Posterior cingulate gyrus (tissue), 11 donors: ENCODE results near the gene TTC9B.

Source experiments
- DNase-seq, 10 donors: peaks; one replicate each; pipeline versions ENCODE4 v3.0.0 to v3.0.0-alpha.2; 2020 to 2021; ENCODE audit warnings: mixed read lengths in 3 of 10
- intact Hi-C: fragments of 100-400 bp; cut with DNase I; formaldehyde crosslinking; loops from one replicate; pipeline ENCODE4 v1.15.1; 2023

TTC9B gene

GRCh38 chr19:40234429-40235237 is 16.4 kb upstream of the TTC9B start:
- no peak for DNase-seq

GRCh38 chr19:40233811-40234389 is 15.7 kb upstream of the TTC9B start:
- peak in 1 of 10 donors; percentile 80 for DNase-seq
- intact Hi-C loops, result no loop called here

More at GRCh38 chr19:40234429-40235237, 16.4 kb upstream of the TTC9B start:
- intact Hi-C loops, result no loop called here

- intact Hi-C loops, result no loop called here
- peak in 2 of 10 donors; percentile 61 to 79 for DNase-seq
These were observed 15.0 kb upstream of the TTC9B start for GRCh38 chr19:40232949-40233810.

DNA sequence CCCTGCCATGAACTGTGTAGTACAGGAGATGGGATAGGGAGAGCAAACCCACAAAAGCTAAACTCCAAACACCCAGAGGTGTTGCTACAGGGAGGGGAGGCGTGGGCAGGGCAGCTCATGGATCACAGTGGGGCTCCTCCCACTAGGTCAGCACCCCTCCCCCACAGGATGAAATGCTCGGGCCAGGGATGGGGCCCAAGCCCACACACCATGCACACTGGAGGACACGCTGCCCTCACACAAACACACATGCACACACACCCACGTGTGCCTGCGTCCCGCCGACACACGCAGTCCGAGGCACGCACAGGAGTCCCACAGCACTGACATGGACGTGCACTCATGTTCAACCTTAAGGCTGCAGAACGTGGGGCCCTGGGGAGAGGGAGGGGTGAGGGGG is 14.3 kb upstream of the TTC9B start:
- DNase-seq, result peak in 2 of 10 donors; percentile 52 to 79
- intact Hi-C loops, result no loop called here

DNA sequence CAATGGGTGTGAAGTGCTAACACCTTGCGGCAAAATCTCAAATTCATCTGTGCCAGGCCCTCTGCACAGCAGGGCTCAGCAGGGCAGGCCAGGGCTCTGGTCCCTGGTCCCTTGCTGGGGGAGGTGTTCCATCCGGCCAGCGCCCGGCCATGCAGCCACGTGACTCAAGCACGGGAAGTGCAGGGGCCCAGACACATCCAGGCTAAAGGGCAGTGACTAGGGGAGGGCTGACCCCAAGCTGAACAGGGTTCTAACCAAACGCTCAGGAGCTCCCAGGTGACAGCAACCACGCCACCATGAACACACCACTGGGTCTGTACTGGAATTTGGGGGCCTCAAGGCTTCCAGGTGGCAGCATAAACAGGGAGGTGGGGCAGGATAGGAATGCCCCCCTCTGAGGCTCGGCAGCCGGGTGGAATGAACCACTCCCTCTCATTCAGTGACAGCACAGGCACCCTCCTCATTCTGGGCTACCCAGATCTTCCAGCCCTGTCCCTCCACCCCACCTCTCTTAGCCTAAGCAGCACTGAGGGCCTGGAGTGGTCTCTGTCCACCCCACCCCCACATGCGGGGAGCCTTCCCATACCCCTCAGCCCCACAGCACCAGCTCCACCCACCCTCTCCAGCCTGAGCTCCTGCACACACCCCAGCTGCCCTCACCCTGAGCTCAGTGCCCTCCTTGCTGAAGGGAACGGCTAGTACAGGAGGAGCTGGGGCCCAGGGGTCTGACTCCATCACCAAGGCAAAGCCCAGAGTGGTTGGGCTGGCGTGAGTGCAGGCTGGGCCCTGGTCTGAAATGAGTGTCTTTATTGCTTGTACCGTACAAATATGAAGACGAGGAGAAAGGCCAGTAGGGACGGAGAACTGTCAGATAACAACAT is 13.6 kb upstream of the TTC9B start:
- peak in 2 of 10 donors; percentile 59 to 66 for DNase-seq
- intact Hi-C loops, result no loop called here

DNA sequence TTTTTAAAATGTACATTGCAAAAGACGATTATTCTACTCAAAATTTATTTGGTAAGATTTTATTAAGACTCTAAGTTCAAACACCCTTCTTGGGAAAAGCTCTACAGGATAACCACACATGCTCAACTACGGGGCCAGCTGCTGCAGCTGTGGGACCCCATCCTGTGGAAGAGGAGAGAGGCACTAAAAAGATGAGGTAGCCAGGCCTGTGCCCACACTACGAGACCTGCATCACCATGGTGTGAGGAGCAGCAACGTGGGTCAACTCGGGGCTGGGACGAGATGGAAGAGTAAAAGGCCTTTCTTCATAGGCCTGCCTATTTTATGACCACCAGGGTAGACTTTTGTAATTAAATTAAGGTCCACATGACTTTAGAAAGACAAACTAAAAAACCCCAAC is 12.9 kb upstream of the TTC9B start:
- no peak for DNase-seq
- intact Hi-C loops, result no loop called here

DNA sequence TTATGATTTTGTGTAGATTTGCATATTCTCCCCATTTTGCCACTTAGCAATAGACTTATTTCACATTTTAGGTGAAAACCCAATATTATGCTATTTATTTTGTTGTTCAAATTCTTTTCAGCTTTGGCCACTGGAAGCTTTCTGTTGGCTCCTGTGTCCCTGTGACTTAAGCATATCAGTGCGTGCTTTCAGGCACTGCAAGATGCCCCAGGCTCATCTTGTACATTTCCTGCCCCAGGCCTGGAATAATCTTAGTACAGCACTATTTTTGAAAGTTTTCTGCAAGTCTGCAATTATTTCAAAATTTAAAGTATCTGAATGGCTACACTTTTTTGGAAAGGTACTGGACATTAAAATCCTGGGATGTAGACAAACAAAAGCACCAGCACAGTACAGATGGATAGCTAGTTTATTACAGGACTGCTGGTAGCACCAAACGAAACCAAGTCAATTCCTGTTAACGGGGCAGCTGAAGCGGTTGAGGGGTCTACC is 11.8 kb upstream of the TTC9B start:
- intact Hi-C loops, result no loop called here
- DNase-seq, result no peak

DNA sequence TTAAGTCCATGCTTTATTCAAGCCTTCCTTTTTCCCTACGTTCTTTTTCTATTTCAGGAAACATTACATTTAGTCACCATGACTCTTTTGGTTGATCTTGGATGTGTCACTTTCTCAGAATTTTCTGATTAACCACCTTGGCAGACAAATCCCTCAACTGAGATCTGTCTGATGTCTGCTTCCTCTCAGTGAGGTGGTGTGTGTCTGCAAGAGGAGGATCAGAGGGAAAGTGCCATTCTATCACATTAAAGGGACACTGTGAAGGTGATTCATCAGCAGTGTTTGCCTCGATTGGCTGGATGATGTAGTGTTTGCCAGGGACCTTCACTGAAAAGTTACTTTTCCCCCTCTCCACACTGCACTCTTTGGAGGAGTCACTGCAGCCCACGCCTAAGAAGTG is 11.3 kb upstream of the TTC9B start:
- intact Hi-C loops, result no loop called here
- DNase-seq, result peak in 1 of 10 donors; percentile 18

DNA sequence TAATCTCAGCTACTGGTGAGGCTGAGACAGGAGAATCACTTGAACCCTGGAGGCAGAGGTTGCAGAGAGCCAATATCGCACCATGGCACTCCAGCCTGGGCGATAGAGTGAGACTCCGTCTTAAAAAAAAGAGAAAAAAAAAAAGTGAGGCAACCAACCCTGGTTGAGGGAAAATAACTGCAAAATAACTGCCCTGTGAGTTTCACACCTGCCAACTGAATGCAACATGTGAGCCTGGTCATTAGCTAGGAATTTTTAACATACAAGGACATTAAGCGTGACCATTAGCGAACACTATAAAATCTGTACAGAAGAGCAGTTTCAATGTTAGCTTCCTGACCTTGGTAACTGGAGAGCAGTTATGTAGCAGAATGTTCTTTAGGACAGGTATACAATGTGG is 10.7 kb upstream of the TTC9B start:
- intact Hi-C loops, result no loop called here

GRCh38 chr19:40228346-40228745 is 10.2 kb upstream of the TTC9B start:
- no peak for DNase-seq
- intact Hi-C loops, result no loop called here

More for the DNA sequence above, 10.7 kb upstream of the TTC9B start:
- DNase-seq, result no peak

DNA sequence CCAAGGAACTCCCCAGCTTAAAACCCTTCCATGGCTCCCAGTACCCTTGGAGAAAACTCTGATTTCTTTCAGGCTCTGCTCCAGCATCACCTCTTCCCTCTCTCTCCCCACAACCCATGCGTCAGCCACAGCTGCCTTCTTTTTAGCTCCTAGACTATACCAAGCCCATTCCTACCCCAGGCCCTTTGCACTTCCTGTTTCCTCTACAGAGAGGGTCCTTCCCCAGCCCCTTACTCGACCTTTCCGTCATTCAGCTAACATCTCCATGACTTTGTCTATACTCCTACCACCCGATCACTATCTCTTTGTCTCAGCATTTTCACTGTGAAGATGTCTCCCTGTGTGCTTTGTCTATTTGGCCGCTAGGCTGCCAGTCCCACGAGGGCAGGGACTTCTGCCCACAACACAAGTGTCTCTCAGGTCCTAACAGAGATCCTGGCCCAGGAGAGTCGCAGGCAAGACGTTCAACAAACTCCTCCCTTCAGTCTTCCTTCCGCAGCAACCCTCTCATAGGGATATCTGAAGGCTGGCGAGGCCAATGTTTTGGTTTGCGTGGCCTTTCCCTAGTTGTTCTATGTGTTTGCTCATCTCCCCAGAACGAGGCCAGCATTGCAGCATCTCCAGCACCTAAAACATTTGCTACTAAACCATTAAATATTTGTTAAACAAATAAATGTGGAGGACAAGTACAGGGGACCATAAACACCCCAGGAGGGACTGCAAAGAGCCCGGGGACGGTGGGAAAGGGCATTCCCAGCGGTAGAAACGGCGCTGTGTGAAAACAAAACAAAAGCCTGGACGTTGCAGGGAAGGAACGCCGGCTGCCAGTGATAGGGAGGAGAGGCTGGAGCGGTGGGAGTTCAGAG is 7.5 kb upstream of the TTC9B start:
- intact Hi-C loops, result no loop called here
- no peak for DNase-seq

DNA sequence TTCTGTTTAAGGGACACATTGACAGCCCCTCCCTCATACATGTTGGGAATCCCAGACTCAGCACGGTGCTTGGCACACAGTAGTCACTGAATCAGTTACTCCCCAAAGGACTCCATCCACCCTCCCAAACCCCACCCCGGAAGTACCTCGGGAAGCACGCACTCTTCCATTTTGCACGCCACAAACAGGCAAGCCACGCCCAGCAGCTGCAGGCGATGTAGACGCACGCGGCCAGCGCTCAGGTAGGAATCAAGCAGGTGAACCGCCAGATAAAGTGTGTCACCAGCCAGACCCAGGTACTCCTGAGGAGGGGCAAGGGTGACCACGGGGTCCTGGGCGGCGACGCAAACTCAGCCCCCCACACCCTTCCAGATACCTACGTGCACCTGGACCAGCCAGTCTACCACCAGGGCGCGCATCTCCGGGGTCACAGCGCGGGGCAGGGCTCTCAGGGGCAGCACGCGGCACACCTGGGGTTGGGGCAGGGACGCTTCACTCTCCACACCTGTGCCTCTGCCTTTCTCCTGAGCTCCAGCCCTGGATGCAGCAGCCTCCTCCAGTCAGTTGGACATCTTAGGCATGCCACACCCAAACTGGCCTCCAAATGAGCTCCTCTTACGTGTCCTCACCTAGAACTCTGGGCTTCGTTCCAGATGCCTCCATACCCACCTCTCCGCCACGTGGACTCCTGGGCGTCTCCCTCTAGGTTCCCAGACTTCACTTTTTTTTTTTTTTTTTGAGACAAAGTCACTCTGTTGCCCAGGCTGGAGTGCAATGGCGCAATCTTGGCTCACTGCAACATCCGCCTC is 6.4 kb upstream of the TTC9B start:
- intact Hi-C loops, result loop anchor here (5.0 kb wide), 1 partner anchor 377 kb away; the partner anchor contains the start of gene FBL
- peak in 2 of 10 donors; percentile 66 to 83 for DNase-seq

DNA sequence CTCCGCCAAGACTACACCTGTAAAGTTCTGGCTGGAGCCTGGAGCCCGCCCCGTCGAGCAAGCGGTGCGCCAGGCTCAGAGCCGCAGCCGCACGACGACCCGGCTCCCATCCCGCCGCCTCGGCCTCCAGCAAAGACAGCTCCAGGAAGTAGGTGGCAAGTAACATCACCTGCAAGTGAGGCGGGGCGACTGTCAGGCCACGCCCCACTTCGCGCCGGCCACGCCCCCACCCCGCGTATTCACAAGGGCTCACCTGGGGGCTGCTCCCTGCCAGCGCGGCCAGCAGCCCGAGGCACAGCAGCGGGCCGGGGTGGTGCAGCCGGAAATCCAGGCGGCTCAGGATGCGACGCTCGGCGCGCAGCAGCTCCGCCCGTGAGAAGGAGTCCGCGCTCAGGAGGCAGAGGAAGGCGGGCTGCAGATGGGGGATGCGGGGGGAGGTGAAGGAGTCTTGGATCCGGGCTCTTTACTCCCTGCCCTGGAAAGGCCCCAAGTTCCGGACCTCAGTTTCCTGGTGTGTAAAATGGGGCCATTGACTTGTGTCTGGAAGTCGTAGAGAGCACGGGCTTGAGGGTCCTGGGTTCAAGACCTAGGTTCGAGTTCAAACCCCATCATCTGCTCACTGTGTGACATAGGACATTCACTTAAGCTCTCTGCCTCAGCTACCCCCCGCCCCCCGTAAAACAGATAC is 5.1 kb upstream of the TTC9B start:
- intact Hi-C loops, result loop anchor here (5.0 kb wide), 1 partner anchor 376 kb away; the partner anchor contains the start of gene FBL
- DNase-seq, result no peak

DNA sequence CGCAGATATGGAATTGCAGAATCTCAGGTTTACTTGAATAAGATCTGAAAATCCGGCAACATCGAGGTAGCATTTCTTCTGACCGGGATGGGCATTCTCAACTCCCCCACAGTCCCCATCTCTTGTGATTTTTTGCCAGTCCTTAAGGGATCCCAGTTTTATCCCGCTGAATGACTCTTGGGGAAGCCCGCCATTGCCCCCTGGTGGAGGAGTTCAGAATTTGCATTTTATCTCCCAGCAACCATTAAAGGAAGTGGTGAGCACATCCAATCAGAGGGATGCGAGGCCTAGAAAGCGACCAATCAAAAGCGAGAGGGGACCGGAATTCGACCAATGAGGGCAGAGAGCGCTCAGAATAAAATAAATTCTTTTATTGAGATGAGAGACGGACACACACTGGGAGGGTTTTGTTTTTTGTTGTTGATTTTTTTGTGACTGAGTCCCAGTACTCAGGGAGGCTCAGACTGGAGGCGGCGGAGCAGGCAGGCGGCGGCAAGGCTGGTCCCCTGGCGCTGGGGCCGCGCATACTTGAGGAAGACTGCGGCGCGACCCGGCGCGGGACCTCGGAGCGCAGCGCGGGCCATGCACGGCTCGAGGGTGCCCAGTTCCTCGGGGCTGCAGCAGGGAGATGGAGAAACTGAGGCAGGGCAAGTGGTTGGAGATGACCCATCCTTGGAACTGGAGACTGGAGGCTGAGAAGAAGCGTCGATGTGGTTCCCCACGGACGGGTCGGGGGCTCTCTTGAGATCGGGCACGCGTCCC is 3.9 kb upstream of the TTC9B start:
- DNase-seq, result peak; percentile 69 to 96 (median 83)
- intact Hi-C loops, result loop anchor here (1.0 to 5.0 kb wide), 2 partner anchors 83 to 375 kb away; partner anchors contain the start of gene FBL

- no peak for DNase-seq
- intact Hi-C loops, result loop anchor here (5.0 kb wide), 1 partner anchor 373 kb away; the partner anchor contains the start of gene FBL
These were observed 2.5 kb upstream of the TTC9B start for GRCh38 chr19:40220674-40221073.

DNA sequence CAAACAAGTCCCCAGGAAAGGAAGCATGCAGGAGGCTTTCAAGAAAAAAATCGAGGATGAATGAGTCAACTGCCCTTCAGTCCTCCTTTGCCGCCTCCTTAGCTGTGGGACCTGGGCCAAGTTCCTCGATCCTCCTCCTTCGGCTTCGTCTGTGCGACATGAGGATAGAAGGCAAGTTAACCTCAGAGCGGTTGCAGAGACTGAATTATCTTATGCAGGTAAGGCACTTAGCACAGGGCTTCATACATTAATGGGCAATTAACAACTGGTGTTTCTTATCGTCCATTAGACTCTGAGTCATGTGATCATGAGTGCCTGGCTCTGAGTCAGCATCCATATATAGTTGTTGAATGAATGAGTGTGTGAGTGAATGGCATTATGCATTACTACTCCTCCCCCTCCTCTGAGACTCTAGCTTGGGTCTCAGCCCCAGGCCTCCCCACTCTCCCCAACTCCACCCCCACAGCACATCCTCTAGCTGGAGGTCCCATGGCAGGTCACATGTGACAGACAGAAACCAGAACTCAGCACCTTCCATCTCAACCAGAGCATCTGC is 1.6 kb upstream of the TTC9B start:
- peak in 1 of 10 donors; percentile 84 for DNase-seq
- intact Hi-C loops, result loop anchor here (2.0 to 5.0 kb wide), 2 partner anchors 29 to 372 kb away; partner anchors contain the start of genes FBL and MAP3K10
